ENCODE measurements around the gene SRRM3.
"Not testable (repeated sequence)": the region's sequence is repeated elsewhere in the genome, so short reads cannot be mapped to it uniquely, and the experiment has no call there.

Gene SRRM3

DNA sequence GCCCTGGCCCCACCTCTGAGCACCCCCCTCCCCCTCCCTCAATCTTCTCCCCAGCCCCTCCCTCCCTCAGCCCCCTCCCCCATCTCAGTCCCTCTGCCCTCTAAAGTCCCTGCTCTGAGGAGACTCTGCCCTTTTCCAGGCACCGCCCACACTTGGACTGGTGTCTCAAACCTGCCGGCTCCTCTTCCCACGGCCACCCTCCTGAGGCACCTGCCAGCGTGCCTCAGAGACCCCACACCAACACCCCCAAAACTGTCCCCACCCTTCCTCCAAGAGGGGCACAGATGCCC, 66.1 kb downstream of the SRRM3 start:
- DNase-seq = no peak

DNA sequence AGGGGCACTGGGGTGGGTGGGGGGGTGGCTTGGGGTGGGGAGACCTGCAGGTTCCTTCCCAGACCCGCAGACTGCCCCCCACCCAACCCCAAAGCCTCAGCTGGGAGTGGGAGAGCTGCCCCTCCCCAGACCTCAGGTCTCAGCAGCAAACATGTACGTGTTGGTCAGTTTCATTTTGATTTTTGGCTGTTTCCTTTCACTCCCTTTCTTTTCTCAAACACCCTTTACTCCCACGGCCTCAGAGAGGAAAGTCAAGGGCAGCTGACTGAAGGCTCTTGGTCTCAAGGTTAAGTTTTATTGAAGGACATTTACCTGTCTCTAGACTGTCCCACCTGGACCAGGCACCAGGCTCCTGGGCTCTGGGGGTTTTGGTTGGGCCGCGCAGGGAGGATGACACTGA, 66.7 kb downstream of the SRRM3 start:
- DNase-seq = no peak

DNA sequence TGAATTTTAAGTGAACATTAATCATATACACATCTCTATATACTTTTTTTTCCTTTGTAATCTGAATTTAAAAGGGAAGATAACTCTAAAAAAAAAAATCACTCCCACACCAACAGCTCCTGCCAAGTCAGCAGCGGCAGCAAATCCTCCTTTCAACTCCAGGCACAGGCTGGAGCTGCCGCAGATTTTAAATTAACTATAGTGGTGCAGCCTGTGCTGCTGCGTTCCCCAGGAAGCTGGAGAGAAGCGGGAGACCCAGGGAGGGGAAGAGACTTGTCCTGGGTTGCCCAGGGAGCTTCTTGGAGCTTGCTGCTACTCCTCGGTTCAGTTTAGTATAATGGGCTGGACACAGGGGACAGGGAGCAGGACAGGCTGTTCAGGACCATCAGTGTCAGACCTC, 68.2 kb downstream of the SRRM3 start:
- DNase-seq = no peak

DNA sequence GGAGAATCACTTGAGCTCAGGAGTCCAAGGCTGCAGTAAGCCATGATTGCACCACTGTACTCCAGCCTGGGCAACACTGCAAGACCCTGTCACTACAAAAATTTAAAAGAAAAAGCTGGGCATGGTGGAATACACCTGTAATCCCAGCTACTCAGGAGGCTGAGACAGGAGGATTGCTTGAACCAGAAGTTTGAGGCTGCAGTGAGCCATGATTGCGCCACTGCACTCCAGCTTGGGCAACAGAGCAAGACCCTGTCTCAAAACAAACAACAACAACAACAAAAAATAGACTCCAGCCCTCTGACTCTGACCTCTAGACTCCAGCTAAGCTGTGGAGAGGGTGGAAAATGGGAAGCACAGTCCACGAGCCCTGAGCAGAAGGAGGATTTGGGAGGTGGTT, 69.7 kb downstream of the SRRM3 start:
- not testable (repeated sequence) for DNase-seq

DNA sequence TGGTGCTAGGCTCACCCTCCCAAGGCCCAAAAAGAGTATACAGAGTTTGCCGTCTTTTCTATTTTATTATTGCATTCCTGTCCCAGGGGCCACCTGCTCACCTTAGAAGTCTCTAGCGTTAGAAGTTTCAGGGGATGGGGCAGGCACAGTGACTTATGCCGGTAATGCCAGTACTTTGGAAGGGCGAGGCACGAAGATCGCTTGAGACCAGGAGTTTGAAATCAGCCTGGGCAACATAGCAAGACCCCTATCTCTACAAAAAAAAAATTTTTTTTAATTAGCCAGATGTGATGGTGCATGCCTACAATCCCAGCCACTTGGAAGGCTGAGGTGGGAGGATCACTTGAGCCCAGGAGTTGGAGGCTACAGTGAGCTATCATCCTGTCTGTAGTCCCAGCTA, 70.4 kb downstream of the SRRM3 start:
- no peak for DNase-seq

DNA sequence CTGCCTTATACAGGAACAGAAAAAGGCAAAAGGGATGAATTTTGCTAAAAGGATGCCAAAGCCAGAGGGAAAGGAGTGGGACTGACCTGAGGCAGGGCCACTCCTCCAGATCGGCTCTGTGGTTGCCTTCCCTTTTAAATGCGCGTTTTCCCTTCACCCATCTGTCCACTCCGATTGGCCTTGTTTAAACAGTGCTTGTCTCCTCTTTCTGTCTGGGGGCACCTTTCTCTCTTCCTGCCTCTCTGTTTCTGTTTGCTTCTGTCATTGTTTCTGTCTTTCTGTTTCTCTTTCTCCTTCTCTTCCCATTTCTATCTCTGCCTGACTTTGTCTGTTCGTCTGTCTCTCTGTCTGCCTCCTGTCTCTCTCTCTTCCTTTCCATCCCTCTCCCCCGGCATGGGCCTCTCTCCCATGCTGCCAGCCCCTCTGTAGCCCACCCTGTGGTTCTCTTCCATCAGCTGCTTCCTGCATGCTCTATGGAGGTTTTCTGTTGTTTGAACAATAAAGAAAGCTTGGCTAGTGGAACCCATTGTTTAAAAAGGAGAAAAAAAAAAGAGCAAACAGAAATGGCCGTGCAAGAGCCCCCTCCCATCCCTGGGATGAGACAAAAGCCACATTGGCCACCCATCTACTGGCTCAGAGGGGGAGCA, 71.3 kb downstream of the SRRM3 start:
- peak; percentile 41 for DNase-seq

DNA sequence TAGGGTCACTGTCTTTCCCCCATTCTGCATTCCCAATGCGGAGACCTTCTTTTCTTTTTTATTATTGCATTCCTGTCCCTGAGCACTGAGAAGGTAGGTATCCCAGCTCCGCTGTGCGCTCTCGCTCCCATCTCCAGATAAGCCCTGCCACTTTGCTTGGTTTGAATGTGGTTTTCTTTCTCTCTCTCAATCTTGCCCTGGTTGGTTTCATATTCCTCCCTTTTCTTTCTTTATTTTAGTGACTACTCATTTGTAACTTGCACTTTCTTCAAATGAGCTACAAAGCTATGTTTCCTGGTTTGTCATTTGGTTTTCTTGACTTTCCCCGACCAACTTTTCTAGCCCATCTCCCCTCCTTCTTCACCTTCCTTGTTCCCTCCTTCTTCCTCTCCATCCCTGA, 71.8 kb downstream of the SRRM3 start:
- no peak for DNase-seq

DNA sequence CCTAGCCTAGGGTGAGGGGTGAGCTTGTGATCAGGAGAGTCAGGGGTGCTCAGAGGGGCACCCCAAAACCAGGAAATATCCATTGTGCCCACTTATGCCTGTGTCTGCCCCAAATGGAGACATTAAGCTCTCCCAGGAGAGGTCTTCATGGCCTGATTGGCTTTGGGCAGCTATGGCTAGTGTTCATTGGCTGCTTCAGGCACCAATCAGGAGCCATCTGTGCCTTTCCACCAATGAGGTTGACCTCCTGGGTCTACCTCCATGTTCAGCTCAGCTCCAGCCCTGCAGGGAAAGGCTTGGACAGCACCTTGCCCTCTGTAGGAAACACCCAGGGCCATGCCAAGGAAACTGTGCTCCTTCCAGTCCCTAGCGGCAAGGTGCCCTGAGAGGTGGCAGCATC, 76.8 kb downstream of the SRRM3 start:
- DNase-seq = no peak

DNA sequence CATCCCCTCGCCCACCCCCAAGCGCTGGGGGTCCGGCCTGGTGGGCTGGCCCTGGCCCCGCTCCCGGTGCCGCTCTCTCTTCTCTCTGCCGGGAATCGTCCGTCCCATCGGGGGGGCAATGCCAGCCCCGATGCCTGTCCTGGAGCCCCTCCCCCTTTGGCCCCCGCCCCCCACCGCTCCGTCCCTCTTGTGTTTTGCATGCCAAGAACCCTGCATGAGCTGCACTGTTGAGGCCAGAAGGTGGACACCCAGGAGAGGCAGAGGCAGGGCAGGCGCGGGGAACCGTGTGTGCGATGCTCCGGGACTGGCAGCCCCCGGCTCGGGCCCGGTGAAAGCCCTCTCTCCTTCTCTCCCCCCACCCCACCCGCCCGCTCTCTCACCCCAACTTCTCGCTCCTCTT, 78.7 kb downstream of the SRRM3 start:
- no peak for DNase-seq

DNA sequence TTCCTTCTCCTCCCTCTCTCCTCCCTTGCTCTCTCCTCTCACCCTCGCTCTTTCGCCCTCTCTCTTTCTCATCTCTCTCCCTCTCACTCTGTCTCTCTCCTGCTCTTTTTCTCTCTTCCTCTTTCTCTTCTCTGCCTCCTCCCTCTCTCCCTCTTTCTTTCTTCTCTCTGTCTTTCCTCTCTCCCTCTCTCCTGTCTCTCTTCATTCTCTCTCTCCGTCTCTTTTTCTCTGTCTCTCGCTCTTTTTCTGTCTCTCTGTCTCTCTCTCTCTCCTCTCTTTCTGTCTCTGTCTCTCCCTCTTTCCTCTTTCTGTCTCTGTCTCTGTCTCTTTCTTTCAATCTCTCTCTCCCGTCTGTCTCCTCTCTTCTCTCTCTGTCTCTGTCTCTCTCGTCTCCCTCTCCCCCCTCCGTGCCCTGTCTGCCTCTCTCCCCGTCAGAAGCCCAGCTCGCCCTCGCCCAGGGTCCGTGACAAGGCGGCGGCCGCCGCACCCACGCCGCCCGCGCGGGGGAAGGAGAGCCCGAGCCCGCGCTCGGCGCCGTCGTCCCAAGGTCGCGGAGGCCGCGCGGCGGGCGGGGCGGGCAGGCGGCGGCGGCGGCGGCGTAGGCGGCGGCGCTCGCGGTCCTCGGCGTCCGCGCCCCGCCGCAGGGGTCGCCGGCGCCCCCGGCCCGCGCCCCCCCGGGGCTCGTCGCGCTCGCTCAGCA, 79.5 kb downstream of the SRRM3 start:
- no peak for DNase-seq

DNA sequence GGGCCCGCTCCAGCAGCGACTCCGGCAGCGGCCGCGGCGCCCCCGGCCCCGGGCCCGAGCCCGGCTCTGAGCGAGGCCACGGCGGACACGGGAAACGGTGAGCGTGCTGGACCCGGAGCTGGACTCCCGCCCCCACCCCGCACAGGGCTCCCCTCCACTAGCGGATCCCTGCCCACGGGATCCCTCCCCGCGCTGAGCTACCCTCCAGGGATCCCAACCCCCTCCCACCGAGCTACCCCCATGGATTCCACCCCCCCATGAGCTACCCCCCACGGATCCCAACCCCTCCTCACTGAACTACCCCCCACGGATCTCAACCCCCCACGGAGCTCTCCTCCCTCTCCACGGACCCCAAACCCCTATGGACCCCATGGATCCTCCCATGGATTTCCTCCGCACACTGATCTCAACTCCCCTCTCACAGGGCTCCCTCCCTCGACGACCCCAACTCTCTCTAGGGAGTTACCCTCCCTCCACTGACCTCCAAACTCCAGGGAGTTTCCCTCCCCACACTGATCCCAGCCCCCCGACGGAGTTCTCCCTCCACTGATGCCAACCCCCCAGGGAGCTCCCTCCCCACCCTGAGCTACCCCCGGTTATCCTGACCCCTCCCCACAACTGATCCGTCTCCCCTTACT, 80.1 kb downstream of the SRRM3 start:
- DNase-seq = no peak

DNA sequence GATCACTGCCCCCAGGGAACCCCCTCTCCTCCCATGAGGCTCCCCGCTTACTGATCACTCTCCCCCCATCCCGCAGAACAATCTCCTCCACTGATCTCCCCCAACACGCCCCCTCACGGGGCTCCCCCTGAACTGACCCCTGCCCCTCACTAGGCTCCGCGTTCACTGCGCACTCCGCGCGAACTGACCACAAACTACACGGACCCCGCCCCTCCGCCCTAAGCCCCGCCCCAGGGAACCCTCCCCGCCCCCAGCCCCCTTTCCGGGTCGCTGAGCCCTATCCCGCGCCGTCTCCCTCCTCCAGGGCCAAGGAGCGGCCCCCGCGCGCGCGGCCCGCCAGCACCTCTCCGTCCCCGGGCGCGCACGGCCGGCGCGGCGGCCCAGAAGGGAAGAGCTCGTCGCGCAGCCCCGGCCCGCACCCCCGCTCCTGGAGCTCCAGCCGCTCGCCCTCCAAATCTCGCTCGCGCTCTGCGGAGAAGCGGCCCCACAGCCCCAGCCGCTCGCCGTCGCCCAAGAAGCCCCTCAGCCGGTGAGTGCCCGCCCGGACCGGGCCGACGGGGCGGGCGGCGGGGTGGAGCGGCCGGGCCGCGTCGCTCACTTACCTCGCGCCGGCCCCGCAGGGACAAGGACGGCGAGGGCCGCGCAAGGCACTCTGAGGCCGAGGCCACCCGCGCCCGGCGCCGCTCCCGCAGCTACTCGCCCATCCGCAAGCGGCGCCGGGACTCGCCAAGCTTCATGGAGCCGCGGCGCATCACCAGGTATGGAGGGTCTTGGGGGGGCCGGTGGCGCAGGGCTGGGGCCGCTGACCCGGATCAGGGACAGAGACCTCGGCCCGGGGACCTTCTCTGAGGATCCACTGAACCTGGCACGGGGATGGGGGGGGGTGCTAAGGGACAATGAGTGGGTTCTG, 80.9 kb downstream of the SRRM3 start:
- no peak for DNase-seq

DNA sequence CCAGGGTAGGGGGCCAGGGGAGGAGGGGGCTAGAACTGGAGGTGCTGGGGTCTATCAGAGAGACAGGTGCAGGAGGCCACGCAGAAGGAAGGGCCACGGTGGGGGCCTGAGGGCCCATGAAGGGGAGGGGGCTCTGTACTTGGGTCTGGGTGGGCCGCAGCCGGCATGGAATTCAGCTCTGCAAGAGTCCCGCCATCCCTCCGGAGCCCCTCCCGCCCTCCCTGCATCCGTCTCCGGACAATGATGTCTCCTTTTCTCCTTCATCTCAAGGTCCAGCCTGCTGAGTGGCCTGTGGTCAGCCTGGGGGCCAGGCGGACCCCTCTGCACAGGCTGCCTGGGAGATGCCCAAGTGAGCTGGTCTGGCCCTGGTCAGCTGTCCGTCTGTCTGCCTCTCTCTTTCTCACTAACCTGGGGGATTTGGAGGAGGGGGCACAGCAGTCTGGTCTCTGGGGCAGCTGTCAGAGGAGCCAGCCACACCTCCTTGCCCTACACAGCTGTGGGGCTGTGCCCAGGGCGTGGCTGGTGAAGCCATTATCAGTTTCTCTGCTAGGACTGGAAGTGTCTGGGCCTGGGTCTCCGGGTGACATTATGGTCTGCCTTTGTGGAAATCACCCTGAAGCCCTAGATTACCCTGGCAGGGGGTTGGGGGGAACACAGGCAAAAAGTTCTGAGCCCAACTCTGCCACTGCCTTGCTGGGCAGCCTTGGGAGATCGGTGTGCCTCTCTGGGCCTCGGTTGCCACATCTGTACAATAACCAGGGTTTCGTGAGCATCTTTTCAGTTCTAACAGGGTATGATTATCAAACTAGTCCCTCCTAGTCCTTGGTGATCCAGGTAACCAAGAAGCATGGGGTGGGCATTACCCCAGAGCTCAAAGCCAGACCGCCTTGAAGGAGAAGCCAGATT, 81.8 kb downstream of the SRRM3 start:
- no peak for DNase-seq

DNA sequence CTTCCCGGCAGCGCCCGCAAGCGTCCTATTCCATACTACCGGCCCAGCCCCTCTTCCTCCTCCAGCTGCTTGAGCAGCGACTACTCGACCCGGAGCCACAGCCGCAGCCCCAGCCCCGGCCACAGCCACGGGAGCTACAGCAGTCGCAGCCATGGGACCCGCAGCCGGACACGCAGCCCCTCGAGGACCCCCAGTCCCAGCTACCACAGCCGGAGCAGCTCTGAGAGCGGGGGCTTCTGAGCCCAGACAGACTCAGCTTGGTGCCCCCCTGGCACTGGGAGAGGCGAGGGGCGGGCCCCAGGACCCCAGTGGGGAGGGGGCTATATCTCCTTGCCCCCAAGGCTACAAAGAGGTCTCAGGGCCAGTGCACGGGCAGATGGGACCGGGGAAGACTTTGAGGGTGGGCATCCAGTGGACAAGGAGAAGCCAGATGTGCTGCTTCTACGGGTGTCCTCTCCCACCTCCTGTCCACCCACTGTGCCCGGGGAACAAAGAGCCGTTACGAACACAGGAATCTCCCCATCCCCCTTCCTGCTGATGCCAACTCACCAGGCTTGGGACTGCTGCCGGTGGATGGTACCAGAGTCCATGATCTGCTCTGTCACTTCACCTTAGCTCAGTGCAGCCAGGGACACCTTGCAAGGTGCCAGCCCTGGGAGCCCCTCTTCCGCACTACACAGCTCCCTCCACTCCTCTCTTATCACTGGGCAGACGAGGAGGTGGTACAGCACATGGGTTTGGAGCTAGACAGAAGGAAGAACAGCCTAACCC, 84.1 kb downstream of the SRRM3 start:
- DNase-seq = no peak

DNA sequence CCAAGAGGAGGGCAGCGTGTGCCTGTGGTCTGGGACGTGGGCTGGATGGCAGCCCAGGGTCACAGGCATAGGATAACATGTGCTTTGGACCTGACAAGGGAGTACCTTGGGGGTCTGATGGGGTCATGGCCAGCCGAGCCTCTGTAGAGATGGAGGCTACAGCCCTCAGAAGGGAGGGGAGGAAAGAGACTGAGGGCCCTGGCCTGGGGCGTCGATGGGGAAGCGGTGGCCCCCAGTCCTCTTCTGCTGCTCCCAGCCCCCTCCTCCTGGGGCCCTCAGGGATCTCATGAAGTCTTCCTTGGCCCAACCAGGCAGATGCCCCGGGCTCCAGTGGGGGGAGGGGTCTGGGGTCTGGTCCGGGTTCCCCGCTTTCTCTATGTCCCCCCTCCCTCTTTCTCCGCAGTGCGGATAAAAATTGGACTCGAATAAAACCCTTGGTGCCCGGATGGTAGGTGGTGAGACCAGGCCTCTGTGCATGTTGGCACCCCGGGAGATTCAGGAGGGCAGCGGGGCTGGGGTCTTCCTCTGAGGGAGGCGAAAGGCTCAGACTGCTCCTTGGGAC, 85.2 kb downstream of the SRRM3 start:
- no peak for DNase-seq

DNA sequence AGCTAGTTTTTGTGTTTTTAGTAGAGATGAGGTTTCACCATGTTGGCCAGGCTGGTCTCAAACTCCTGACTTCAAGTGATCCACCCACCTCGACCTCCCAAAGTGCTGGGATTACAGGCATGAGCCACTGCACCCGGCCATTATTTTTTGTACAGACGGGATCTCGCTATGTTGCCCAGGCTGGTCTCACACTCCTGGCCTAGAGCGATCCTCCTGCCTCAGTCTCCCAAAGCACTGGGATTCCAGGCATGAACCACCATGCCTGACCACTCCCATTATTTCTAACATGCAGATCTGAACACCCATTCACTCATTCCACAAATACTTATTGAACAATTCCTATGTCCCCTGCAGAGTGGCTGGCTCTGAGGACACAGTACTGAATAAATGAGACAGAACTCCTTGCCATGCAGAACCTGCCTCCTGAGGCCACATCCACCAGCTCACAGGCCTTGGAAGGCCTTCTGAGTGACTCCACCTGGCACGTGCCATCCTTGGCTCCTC, 89.2 kb downstream of the SRRM3 start:
- not testable (repeated sequence) for DNase-seq

DNA sequence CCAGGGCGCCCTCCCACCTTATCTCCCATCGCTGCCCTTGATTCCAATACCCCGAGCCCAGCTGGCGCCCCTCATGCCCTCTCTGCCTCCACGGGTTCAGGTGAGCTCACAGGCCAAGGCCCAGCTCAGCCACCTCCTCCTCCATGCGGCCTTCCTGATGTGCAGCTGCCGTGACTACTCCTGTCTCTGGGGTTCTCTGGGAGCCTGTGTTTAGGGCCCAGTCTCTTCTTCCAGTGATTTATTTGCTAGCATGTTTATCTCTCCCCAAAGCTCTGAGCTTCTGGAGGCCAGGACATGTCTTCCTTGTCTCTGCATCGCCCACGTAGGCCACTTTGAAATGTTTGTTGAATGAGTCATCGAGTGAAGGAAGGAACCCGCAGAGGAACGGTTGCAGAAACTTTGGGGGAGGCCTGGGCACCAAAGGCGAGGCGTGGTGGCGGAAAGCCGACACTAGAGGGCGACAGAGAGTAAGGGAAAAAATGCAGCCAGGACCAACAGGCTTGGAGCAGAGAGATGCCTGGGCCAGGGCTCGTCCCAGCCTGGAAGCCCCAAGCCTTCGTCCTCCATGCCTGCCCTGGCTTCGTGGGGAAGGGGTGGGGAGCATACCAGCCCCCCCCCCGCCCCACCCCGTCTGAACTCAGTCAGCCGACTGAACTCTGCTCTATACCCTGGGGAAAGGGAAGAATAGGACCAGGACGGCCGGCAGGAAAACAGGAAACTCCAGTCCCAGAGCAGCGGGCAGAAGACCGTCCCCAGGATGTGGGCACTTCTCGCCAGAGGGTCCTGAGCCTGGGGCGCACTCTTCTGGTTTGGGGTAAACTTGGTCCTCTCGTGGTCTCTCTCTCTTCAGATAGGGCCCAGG, 89.9 kb downstream of the SRRM3 start:
- peak; percentile 43 for DNase-seq

DNA sequence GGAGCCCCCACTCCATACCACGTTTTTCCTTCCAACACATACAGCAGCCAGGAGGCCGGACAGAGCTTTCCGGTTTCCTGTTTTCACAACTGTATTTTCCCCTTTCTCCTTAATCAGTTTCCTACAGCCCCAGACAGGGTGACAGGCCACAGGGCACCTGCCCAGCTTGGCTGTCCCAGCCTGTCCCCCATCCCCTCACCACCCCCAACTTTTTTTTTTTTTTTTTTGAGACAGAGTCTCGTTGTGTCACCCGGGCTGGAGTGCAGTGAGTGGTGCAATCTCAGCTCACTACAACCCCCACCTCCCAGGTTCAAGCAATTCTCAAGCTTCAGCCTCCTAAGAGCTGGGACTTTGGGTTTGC, 90.5 kb downstream of the SRRM3 start:
- no peak for DNase-seq

DNA sequence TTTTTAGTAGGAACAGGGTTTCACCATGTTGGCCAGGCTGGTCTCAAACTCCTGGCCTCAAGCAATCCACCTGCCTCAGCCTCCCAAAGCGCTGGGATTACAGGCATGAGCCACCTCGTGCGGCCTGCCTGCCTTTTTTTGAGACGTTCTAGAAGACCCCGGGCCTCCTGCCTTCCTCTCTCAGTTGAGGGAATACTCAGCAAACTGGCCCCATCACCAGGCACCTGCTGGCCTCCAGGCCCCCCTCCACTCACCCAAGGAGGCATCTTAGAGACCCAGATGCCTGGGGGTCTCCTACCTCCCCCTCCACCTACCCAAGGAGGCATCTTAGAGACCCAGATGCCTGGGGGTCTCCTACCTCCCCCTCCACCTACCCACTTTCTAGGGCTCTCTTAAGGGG, 91.2 kb downstream of the SRRM3 start:
- not testable (repeated sequence) for DNase-seq

DNA sequence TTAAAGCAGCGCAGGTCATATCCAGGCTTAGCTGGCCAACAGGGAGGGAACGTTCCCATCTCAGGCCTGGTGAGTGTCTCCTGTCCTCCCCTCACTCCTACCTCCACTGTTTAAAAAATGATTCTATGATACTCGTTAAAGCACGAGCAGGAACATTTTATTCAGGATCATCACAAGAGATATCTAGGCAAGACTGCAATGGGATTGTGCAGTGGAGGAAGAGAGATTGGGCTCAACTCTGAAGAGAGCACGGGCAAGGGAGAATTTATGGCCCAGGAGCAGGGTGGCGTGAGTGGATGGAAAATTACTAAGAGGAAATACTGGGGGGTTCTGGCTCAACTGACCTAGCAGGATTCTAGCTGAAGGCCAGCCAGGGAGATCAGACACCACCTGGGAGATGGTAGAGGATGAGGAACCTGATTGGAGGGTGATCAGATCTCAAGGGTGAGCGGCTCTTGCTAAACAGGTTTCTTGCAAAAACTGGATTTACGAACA, 91.8 kb downstream of the SRRM3 start:
- DNase-seq = no peak
